ENCODE data around the gene SNTG2.

SNTG2 gene

GRCh38 chr2:1269812-1270211, 319.2 kb downstream of the SNTG2 start:
- no peak for ATAC-seq
- TF ChIP-seq TOX (CRISPR knock-in tag; IDR thresholded peaks at IDR 0.05; ENCODE audit: borderline replicate concordance) (no peak), ESRRG (CRISPR knock-in tag; IDR thresholded peaks at IDR 0.05) (no peak), RARB (CRISPR knock-in tag; IDR thresholded peaks at IDR 0.05) (no peak), CSDC2 (CRISPR knock-in tag; IDR thresholded peaks at IDR 0.05) (no peak), SNAI2 (CRISPR knock-in tag; IDR thresholded peaks at IDR 0.05) (no peak), ZFP3 (CRISPR knock-in tag; IDR thresholded peaks at IDR 0.05) (no peak), BACH2 (CRISPR knock-in tag; IDR thresholded peaks at IDR 0.05; ENCODE audit: borderline replicate concordance) (no peak), ZNF8 (CRISPR knock-in tag; IDR thresholded peaks at IDR 0.05) (no peak), ZNF565 (CRISPR knock-in tag; conservative IDR thresholded peaks at IDR 0.05; ENCODE audit: low read depth) (no peak), ISL1 (CRISPR knock-in tag; IDR thresholded peaks at IDR 0.05) (no peak), ZNF70 (CRISPR knock-in tag; IDR thresholded peaks at IDR 0.05) (no peak), PATZ1 (CRISPR knock-in tag; IDR thresholded peaks at IDR 0.05; ENCODE audit: borderline replicate concordance) (no peak), ARNTL (CRISPR knock-in tag; IDR thresholded peaks at IDR 0.05; ENCODE audit: borderline replicate concordance, low read depth) (no peak), TCF4 (CRISPR knock-in tag; IDR thresholded peaks at IDR 0.05; ENCODE audit: borderline replicate concordance) (no peak), ZC3H10 (CRISPR knock-in tag; IDR thresholded peaks at IDR 0.05) (no peak), POU6F1 (CRISPR knock-in tag; IDR thresholded peaks at IDR 0.05; ENCODE audit: borderline replicate concordance, low read depth) (no peak), ZFP30 (CRISPR knock-in tag; IDR thresholded peaks at IDR 0.05) (no peak), PPARA (CRISPR knock-in tag; IDR thresholded peaks at IDR 0.05; ENCODE audit: borderline replicate concordance) (no peak)

GRCh38 chr2:1272835-1273234, 322.2 kb downstream of the SNTG2 start:
- no peak for ATAC-seq
- TF ChIP-seq PPARA (CRISPR knock-in tag; IDR thresholded peaks at IDR 0.05; ENCODE audit: borderline replicate concordance) (no peak), ZNF70 (CRISPR knock-in tag; IDR thresholded peaks at IDR 0.05) (no peak), ZNF8 (CRISPR knock-in tag; IDR thresholded peaks at IDR 0.05) (no peak)

- ATAC-seq = no peak
- no peak for TF ChIP-seq TSHZ2 (CRISPR knock-in tag; IDR thresholded peaks at IDR 0.05)
- no peak for TF ChIP-seq ZFP30 (CRISPR knock-in tag; IDR thresholded peaks at IDR 0.05)
- TF ChIP-seq CSDC2 (CRISPR knock-in tag; IDR thresholded peaks at IDR 0.05) = no peak
- no peak for TF ChIP-seq PATZ1 (CRISPR knock-in tag; IDR thresholded peaks at IDR 0.05; ENCODE audit: borderline replicate concordance)
- TF ChIP-seq ZNF70 (CRISPR knock-in tag; IDR thresholded peaks at IDR 0.05) = no peak
- TF ChIP-seq SNAI2 (CRISPR knock-in tag; IDR thresholded peaks at IDR 0.05) = no peak
- TF ChIP-seq ZC3H10 (CRISPR knock-in tag; IDR thresholded peaks at IDR 0.05) = no peak
Observed at GRCh38 chr2:1277634-1278033, 327.0 kb downstream of the SNTG2 start.

- TF ChIP-seq TOX (CRISPR knock-in tag; IDR thresholded peaks at IDR 0.05; ENCODE audit: borderline replicate concordance) (no peak), ZFP3 (CRISPR knock-in tag; IDR thresholded peaks at IDR 0.05) (no peak), ZNF8 (CRISPR knock-in tag; IDR thresholded peaks at IDR 0.05) (no peak), PPARA (CRISPR knock-in tag; IDR thresholded peaks at IDR 0.05; ENCODE audit: borderline replicate concordance) (no peak), ESRRG (CRISPR knock-in tag; IDR thresholded peaks at IDR 0.05) (no peak), BACH2 (CRISPR knock-in tag; IDR thresholded peaks at IDR 0.05; ENCODE audit: borderline replicate concordance) (no peak), PATZ1 (CRISPR knock-in tag; IDR thresholded peaks at IDR 0.05; ENCODE audit: borderline replicate concordance) (no peak)
- ATAC-seq = no peak
Observed at GRCh38 chr2:1278125-1278524, 327.5 kb downstream of the SNTG2 start.
